OCI-LY3 (cell line): ENCODE data around the gene ITGB8.

Experiments used
- H2AFZ ChIP-seq: fragments of 200-600, 300-600 bp; shearing (Covaris generic); 2 replicates; pipeline ENCODE4 v1.6.0; 2014; ENCODE audit warnings: antibody characterized with exemption, low read depth, low read length
- H3K27ac ChIP-seq: fragments of 200-600, 300-600 bp; sonication (generic); 2 replicates; pipeline ENCODE4 v1.5.1; 2014; ENCODE audit warnings: mild to moderate bottlenecking, low read length, moderate library complexity, mixed read lengths
- H3K27me3 ChIP-seq: fragments of 200-600, 300-600 bp; sonication (generic); 2 replicates; pipeline ENCODE4 v1.6.1; 2014; ENCODE audit warnings: low read depth, low read length, mixed read lengths
- H3K36me3 ChIP-seq: fragments of 200-600, 300-600 bp; sonication (generic); replicated peaks from 2 replicates; pipeline ENCODE3; 2014; ENCODE audit warnings: low read depth, low read length, mixed read lengths
- H3K4me1 ChIP-seq: fragments of 300-600, 200-600 bp; sonication (generic); 2 replicates; pipeline ENCODE4 v1.6.1; 2014; ENCODE audit warnings: low read length, mixed read lengths
- H3K4me2 ChIP-seq: fragments of 200-600, 300-600 bp; sonication (generic); 2 replicates; pipeline ENCODE4 v1.6.1; 2014; ENCODE audit warnings: low read length, mixed read lengths
- H3K4me3 ChIP-seq: fragments of 300-600, 200-600 bp; sonication (generic); 2 replicates; pipeline ENCODE4 v1.5.1; 2014; ENCODE audit warnings: antibody characterized with exemption, mild to moderate bottlenecking, low read length, moderate library complexity
- H3K79me2 ChIP-seq: fragments of 300-600, 200-600 bp; shearing (Covaris generic); 2 replicates; pipeline ENCODE4 v1.6.1; 2014; ENCODE audit warnings: mild to moderate bottlenecking, low read length, mixed read lengths
- H3K9ac ChIP-seq: fragments of 300-600, 200-600 bp; shearing (Covaris generic); 2 replicates; pipeline ENCODE4 v1.6.0; 2014; ENCODE audit warnings: mild to moderate bottlenecking, low read length, moderate library complexity
- H3K9me3 ChIP-seq: fragments of 200-600, 300-600 bp; shearing (Covaris generic); 2 replicates; pipeline ENCODE4 v1.6.1; 2014; ENCODE audit warnings: low read length, mixed read lengths; ENCODE audit not compliant: insufficient read depth
- H4K20me1 ChIP-seq: fragments of 200-600, 300-600 bp; sonication (generic); 2 replicates; pipeline ENCODE4 v1.6.1; 2016; ENCODE audit warnings: low read length, mixed read lengths; ENCODE audit not compliant: insufficient read depth
- EZH2phosphoT487 ChIP-seq: fragments of 200-600 bp; shearing (Covaris generic); IDR thresholded peaks from 2 replicates; pipeline ENCODE4 v1.6.1; 2018; ENCODE audit warnings: antibody characterized with exemption, mixed run types, low read depth
- TF ChIP-seq, protein P1 (sequence below): fragments of 200-600, 300-600 bp; sonication (generic); IDR thresholded peaks from 2 replicates; pipeline ENCODE4 v1.5.1; 2014; ENCODE audit warnings: antibody characterized with exemption, low read length, low read depth

ITGB8 gene

GRCh38 chr7:20311743-20312042 lies 19.0 kb upstream of the ITGB8 start:
- Histone ChIP-seq H2AFZ (no peak overlapping the region), H3K27me3 (no peaks in the 10 kb centered on the region)

GRCh38 chr7:20312562-20312961 lies 18.1 kb upstream of the ITGB8 start:
- H3K9me3 ChIP-seq = no peaks in the 10 kb centered on the region
- no peaks in the 10 kb centered on the region for H3K36me3 ChIP-seq
- no peaks in the 10 kb centered on the region for H3K27me3 ChIP-seq
- no peak overlapping the region for H3K4me2 ChIP-seq
- H3K4me3 ChIP-seq = no peak overlapping the region
- no peaks in the 10 kb centered on the region for H3K79me2 ChIP-seq
- no peak overlapping the region for H2AFZ ChIP-seq
- TF ChIP-seq EZH2phosphoT487 = no peak
- TF ChIP-seq, protein P1, sequence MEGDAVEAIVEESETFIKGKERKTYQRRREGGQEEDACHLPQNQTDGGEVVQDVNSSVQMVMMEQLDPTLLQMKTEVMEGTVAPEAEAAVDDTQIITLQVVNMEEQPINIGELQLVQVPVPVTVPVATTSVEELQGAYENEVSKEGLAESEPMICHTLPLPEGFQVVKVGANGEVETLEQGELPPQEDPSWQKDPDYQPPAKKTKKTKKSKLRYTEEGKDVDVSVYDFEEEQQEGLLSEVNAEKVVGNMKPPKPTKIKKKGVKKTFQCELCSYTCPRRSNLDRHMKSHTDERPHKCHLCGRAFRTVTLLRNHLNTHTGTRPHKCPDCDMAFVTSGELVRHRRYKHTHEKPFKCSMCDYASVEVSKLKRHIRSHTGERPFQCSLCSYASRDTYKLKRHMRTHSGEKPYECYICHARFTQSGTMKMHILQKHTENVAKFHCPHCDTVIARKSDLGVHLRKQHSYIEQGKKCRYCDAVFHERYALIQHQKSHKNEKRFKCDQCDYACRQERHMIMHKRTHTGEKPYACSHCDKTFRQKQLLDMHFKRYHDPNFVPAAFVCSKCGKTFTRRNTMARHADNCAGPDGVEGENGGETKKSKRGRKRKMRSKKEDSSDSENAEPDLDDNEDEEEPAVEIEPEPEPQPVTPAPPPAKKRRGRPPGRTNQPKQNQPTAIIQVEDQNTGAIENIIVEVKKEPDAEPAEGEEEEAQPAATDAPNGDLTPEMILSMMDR = no peak
- H3K27ac ChIP-seq = no peak overlapping the region
- no peaks in the 10 kb centered on the region for H4K20me1 ChIP-seq
- H3K4me1 ChIP-seq = peaks cover 43% of the 10 kb centered on the region
- no peak overlapping the region for H3K9ac ChIP-seq

More at GRCh38 chr7:20311743-20312042, 19.0 kb upstream of the ITGB8 start:
- peaks cover 43% of the 10 kb centered on the region for H3K4me1 ChIP-seq
- no peak overlapping the region for H3K4me3 ChIP-seq
- no peak overlapping the region for H3K27ac ChIP-seq
- no peak overlapping the region for H3K4me2 ChIP-seq
- no peaks in the 10 kb centered on the region for H3K79me2 ChIP-seq
- no peak for TF ChIP-seq EZH2phosphoT487
- TF ChIP-seq, protein P1 = no peak
- no peak overlapping the region for H3K9ac ChIP-seq
- no peaks in the 10 kb centered on the region for H4K20me1 ChIP-seq
- no peaks in the 10 kb centered on the region for H3K36me3 ChIP-seq
- H3K9me3 ChIP-seq = no peaks in the 10 kb centered on the region

- no peaks in the 10 kb centered on the region for H3K9me3 ChIP-seq
Measured at GRCh38 chr7:20313626-20314025, 17.1 kb upstream of the ITGB8 start.

GRCh38 chr7:20314198-20314597 lies 16.5 kb upstream of the ITGB8 start:
- Histone ChIP-seq H3K4me2 (no peak overlapping the region), H3K9ac (no peak overlapping the region), H3K4me3 (no peak overlapping the region), H3K4me1 (peaks cover 44% of the 10 kb centered on the region), H3K27me3 (no peaks in the 10 kb centered on the region), H3K9me3 (no peaks in the 10 kb centered on the region), H3K27ac (no peak overlapping the region), H3K79me2 (no peaks in the 10 kb centered on the region), H4K20me1 (no peaks in the 10 kb centered on the region), H2AFZ (no peak overlapping the region), H3K36me3 (no peaks in the 10 kb centered on the region)
- no peak for TF ChIP-seq EZH2phosphoT487
- TF ChIP-seq, protein P1 = no peak

More at GRCh38 chr7:20313626-20314025, 17.1 kb upstream of the ITGB8 start:
- H4K20me1 ChIP-seq = no peaks in the 10 kb centered on the region
- H2AFZ ChIP-seq = no peak overlapping the region
- no peak overlapping the region for H3K4me3 ChIP-seq
- no peak for TF ChIP-seq EZH2phosphoT487
- TF ChIP-seq, protein P1 = no peak
- no peak overlapping the region for H3K4me2 ChIP-seq
- no peaks in the 10 kb centered on the region for H3K36me3 ChIP-seq
- no peaks in the 10 kb centered on the region for H3K27me3 ChIP-seq
- no peaks in the 10 kb centered on the region for H3K79me2 ChIP-seq
- no peak overlapping the region for H3K9ac ChIP-seq
- H3K27ac ChIP-seq = no peak overlapping the region
- H3K4me1 ChIP-seq = peaks cover 44% of the 10 kb centered on the region
